ENCODE data around the gene BPGM.

- TF ChIP-seq POLR2AphosphoS5 (IDR thresholded peaks at IDR 0.05; ENCODE audit: low read depth) (no peak), CTCF (conservative IDR thresholded peaks at IDR 0.05; ENCODE audit: low read depth in 2 of 2) (no peak), ETS1 (IDR thresholded peaks at IDR 0.05) (no peak), EZH2phosphoT487 (IDR thresholded peaks at IDR 0.05; ENCODE audit: unreplicated experiment) (no peak), CREB1 (CRISPR knock-in tag; IDR thresholded peaks at IDR 0.05; ENCODE audit: low read depth) (no peak), REST (IDR thresholded peaks at IDR 0.05; ENCODE audit: unreplicated experiment) (no peak), JUNB (IDR thresholded peaks at IDR 0.05; ENCODE audit: unreplicated experiment) (no peak), EZH2 (IDR thresholded peaks at IDR 0.05; ENCODE audit: low read depth, unreplicated experiment) (no peak), NANOG (IDR thresholded peaks at IDR 0.05; ENCODE audit: borderline replicate concordance) (no peak), ZNF331 (CRISPR knock-in tag; IDR thresholded peaks at IDR 0.05; ENCODE audit: low read depth) (no peak), ZNF114 (CRISPR knock-in tag; IDR thresholded peaks at IDR 0.05) (no peak), ZNF462 (CRISPR knock-in tag; IDR thresholded peaks at IDR 0.05) (no peak), STAT1 (IDR thresholded peaks at IDR 0.05; ENCODE audit: unreplicated experiment) (no peak)
Observed at GRCh38 chr7:134703241-134703594, 56.6 kb downstream of the BPGM start.
